HK-2 (cell line): ENCODE measurements around the gene CLDN10.

Source experiments
- DNase-seq: peaks from one replicate; pipeline ENCODE4 v3.0.0-alpha.2; 2018; ENCODE audit not compliant: unreplicated experiment

Gene CLDN10

GRCh38 chr13:95601216-95601615 lies 48.7 kb downstream of the CLDN10 start:
- DNase-seq: no peak

- DNase-seq: no peak
Measured at GRCh38 chr13:95601906-95602305, 49.4 kb downstream of the CLDN10 start.

GRCh38 chr13:95603887-95604555 lies 51.5 kb downstream of the CLDN10 start:
- no peak for DNase-seq

GRCh38 chr13:95604556-95604915 lies 52.0 kb downstream of the CLDN10 start:
- DNase-seq: no peak

GRCh38 chr13:95605448-95606125 lies 53.1 kb downstream of the CLDN10 start:
- no peak for DNase-seq

GRCh38 chr13:95607366-95607765 lies 54.8 kb downstream of the CLDN10 start:
- DNase-seq: no peak

GRCh38 chr13:95608640-95609323 lies 56.3 kb downstream of the CLDN10 start:
- no peak for DNase-seq

- DNase-seq: no peak
Measured at GRCh38 chr13:95614641-95615245, 62.2 kb downstream of the CLDN10 start.

GRCh38 chr13:95615539-95615938 lies 63.0 kb downstream of the CLDN10 start:
- DNase-seq: no peak

- no peak for DNase-seq
Measured at GRCh38 chr13:95620030-95620824, 67.7 kb downstream of the CLDN10 start.

GRCh38 chr13:95620825-95621498 lies 68.4 kb downstream of the CLDN10 start:
- no peak for DNase-seq

GRCh38 chr13:95623141-95623540 lies 70.6 kb downstream of the CLDN10 start:
- DNase-seq: no peak

- DNase-seq: peak; percentile 10
Measured at GRCh38 chr13:95624020-95624419, 71.5 kb downstream of the CLDN10 start.

- no peak for DNase-seq
Measured at GRCh38 chr13:95626768-95627167, 74.2 kb downstream of the CLDN10 start.

- DNase-seq: no peak
Measured at GRCh38 chr13:95627590-95627989, 75.1 kb downstream of the CLDN10 start.

- DNase-seq: no peak
Measured at GRCh38 chr13:95628488-95628887, 76.0 kb downstream of the CLDN10 start.

GRCh38 chr13:95629071-95629470 lies 76.6 kb downstream of the CLDN10 start:
- no peak for DNase-seq
